KMS-11 (cell line): ENCODE measurements around the gene ZRANB3.

Experiments used
- H2AFZ ChIP-seq: fragments of 200-600 bp; sonication (generic); 2 replicates; pipeline ENCODE4 v1.6.1; 2016; ENCODE audit warnings: antibody characterized with exemption, mixed run types, low read depth
- H3K27ac ChIP-seq: fragments of 200-600 bp; sonication (generic); 2 replicates; pipeline ENCODE4 v1.6.1; 2016; ENCODE audit warnings: mild to moderate bottlenecking, mixed run types
- H3K27me3 ChIP-seq: fragments of 200-600 bp; sonication (generic); 2 replicates; pipeline ENCODE4 v1.6.1; 2017; ENCODE audit warnings: mild to moderate bottlenecking, low read depth, mixed run types, moderate library complexity; ENCODE audit not compliant: insufficient read depth
- H3K36me3 ChIP-seq: fragments of 200-600 bp; sonication (generic); 2 replicates; pipeline ENCODE4 v1.6.1; 2017; ENCODE audit warnings: mild to moderate bottlenecking, mixed run types; ENCODE audit not compliant: insufficient read depth
- H3K4me1 ChIP-seq: fragments of 200-600 bp; sonication (generic); 2 replicates; pipeline ENCODE4 v1.6.1; 2016; ENCODE audit warnings: mild to moderate bottlenecking, low read depth, mixed run types; ENCODE audit not compliant: poor library complexity, severe bottlenecking
- H3K4me2 ChIP-seq: fragments of 200-600 bp; sonication (generic); 2 replicates; pipeline ENCODE4 v1.7.0; 2016; ENCODE audit warnings: mild to moderate bottlenecking, mixed run types
- H3K4me3 ChIP-seq: fragments of 200-600 bp; sonication (generic); IDR thresholded peaks from 2 replicates; pipeline ENCODE4 v1.6.1; 2017; ENCODE audit warnings: low read depth, low read length, mixed read lengths; ENCODE audit not compliant: insufficient read depth
- H3K79me2 ChIP-seq: fragments of 200-600 bp; sonication (generic); 2 replicates; pipeline ENCODE4 v1.6.1; 2016; ENCODE audit warnings: low read depth, mixed run types; ENCODE audit not compliant: insufficient read depth
- H3K9ac ChIP-seq: fragments of 200-600 bp; sonication (generic); 2 replicates; pipeline ENCODE4 v1.6.1; 2016; ENCODE audit warnings: mild to moderate bottlenecking, mixed run types
- H4K20me1 ChIP-seq: fragments of 200-600 bp; sonication (generic); 2 replicates; pipeline ENCODE4 v1.6.1; 2016; ENCODE audit warnings: mild to moderate bottlenecking, mixed run types; ENCODE audit not compliant: insufficient read depth
- TF ChIP-seq, protein P1 (sequence below): fragments of 200-600 bp; sonication (generic); conservative IDR thresholded peaks from 2 replicates; pipeline ENCODE4 v1.6.1; 2017; ENCODE audit warnings: low read depth, mild to moderate bottlenecking, antibody characterized with exemption, low read length, moderate library complexity, mixed read lengths

ZRANB3 gene

GRCh38 chr2:135151615-135152014 is 379.4 kb downstream of the ZRANB3 start:
- no peak overlapping the region for H3K4me3 ChIP-seq
- H3K79me2 ChIP-seq: no peaks in the 10 kb centered on the region
- H4K20me1 ChIP-seq: no peaks in the 10 kb centered on the region
- peaks cover 6% of the 10 kb centered on the region; the same call in 1 of the 2 replicates for H3K36me3 ChIP-seq
- H3K27ac ChIP-seq: no peak overlapping the region
- TF ChIP-seq, protein P1, sequence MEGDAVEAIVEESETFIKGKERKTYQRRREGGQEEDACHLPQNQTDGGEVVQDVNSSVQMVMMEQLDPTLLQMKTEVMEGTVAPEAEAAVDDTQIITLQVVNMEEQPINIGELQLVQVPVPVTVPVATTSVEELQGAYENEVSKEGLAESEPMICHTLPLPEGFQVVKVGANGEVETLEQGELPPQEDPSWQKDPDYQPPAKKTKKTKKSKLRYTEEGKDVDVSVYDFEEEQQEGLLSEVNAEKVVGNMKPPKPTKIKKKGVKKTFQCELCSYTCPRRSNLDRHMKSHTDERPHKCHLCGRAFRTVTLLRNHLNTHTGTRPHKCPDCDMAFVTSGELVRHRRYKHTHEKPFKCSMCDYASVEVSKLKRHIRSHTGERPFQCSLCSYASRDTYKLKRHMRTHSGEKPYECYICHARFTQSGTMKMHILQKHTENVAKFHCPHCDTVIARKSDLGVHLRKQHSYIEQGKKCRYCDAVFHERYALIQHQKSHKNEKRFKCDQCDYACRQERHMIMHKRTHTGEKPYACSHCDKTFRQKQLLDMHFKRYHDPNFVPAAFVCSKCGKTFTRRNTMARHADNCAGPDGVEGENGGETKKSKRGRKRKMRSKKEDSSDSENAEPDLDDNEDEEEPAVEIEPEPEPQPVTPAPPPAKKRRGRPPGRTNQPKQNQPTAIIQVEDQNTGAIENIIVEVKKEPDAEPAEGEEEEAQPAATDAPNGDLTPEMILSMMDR: no peak
- peaks cover 4% of the 10 kb centered on the region for H3K4me1 ChIP-seq
- H3K9ac ChIP-seq: no peak overlapping the region
- no peak overlapping the region for H3K4me2 ChIP-seq
- H3K27me3 ChIP-seq: no peaks in the 10 kb centered on the region
- H2AFZ ChIP-seq: no peak overlapping the region

DNA sequence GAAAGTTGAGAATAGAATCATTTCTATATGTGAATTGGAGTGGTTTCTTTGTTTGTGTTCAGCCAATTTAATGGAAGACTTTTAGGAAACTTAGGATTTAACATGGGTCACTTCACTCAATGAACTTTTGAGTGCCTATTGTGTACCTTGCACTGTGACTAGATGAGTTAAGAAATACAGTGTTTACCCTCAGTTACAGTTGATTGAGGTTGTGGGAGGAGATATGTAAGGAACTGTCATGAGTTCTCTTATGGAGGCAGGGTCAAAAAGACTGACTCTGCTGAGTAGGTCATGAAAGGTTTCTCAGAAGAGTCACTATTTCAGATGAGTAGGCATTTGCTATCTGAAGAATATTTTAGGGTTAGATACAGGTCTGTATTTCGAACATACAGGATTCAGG is 380.3 kb downstream of the ZRANB3 start:
- H3K79me2 ChIP-seq: no peaks in the 10 kb centered on the region
- TF ChIP-seq, protein P1: no peak
- no peaks in the 10 kb centered on the region for H3K27me3 ChIP-seq
- no peak overlapping the region for H3K4me3 ChIP-seq
- H4K20me1 ChIP-seq: no peaks in the 10 kb centered on the region
- no peak overlapping the region for H2AFZ ChIP-seq
- H3K9ac ChIP-seq: no peak overlapping the region
- peaks cover 4% of the 10 kb centered on the region for H3K4me1 ChIP-seq
- no peak overlapping the region for H3K4me2 ChIP-seq
- no peak overlapping the region for H3K27ac ChIP-seq
- H3K36me3 ChIP-seq: peaks cover 6% of the 10 kb centered on the region; the same call in 1 of the 2 replicates

- no peak overlapping the region for H2AFZ ChIP-seq
- H3K9ac ChIP-seq: no peak overlapping the region
These were observed 381.8 kb downstream of the ZRANB3 start for GRCh38 chr2:135149251-135149650.

DNA sequence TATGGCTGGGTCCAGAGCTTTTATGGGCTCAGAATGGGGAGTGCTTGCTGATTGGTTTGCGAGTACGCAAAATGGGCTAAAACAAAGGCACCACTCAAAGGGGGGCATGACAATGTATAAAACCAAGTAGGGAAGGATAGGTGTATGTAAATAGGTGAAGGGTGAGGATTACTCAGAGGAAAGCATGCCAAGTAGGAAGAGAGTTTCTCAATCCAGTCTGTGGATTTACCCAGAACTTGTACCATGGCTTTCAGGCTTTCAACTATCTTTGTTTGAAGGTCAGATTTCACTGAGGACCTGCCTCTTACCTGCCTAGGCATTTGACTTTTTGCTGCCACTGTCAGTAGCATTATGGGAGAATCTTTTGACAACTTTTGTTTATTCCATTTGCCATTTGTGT is 386.7 kb downstream of the ZRANB3 start:
- H3K27me3 ChIP-seq: no peaks in the 10 kb centered on the region
- H3K4me2 ChIP-seq: no peak overlapping the region
- no peaks in the 10 kb centered on the region for H3K36me3 ChIP-seq
- TF ChIP-seq, protein P1: no peak
- no peak overlapping the region for H3K9ac ChIP-seq
- no peak overlapping the region for H2AFZ ChIP-seq
- no peaks in the 10 kb centered on the region for H3K79me2 ChIP-seq
- H3K27ac ChIP-seq: no peak overlapping the region
- no peaks in the 10 kb centered on the region for H3K4me1 ChIP-seq
- H3K4me3 ChIP-seq: no peak overlapping the region
- H4K20me1 ChIP-seq: no peaks in the 10 kb centered on the region

More at GRCh38 chr2:135149251-135149650, 381.8 kb downstream of the ZRANB3 start:
- H3K4me3 ChIP-seq: no peak overlapping the region
- H3K79me2 ChIP-seq: no peaks in the 10 kb centered on the region
- no peaks in the 10 kb centered on the region for H3K4me1 ChIP-seq
- no peak overlapping the region for H3K4me2 ChIP-seq
- H3K36me3 ChIP-seq: peaks cover 6% of the 10 kb centered on the region; the same call in 1 of the 2 replicates
- no peak overlapping the region for H3K27ac ChIP-seq
- no peaks in the 10 kb centered on the region for H4K20me1 ChIP-seq
- no peaks in the 10 kb centered on the region for H3K27me3 ChIP-seq
- TF ChIP-seq, protein P1: no peak
